GM23338 (cell line): Measurements from ENCODE around the gene UNC5A. TPM values are rescaled to one million over a fixed set of nuclear protein-coding genes. Genes with fewer than 3 reads are reported as not detected.

Experiments
- ATAC-seq: fragments of 200-7000 bp; cut with Tn5 transposase; 3 replicates; pipeline ENCODE4 v1.9.1; 2020
- DNase-seq: peaks from one replicate; pipeline ENCODE4 v3.0.0-alpha.2; 2015; ENCODE audit warnings: low spot score
- H2AFZ ChIP-seq: fragments of 200-600 bp; sonication (generic); 2 replicates; pipeline ENCODE4 v1.8.0; 2016; ENCODE audit warnings: antibody characterized with exemption, mild to moderate bottlenecking, moderate library complexity
- H3F3A ChIP-seq: fragments of 200-600 bp; sonication (generic); replicated peaks from 2 replicates; pipeline ENCODE4 v1.8.0; 2017; ENCODE audit warnings: antibody characterized with exemption, mixed run types, low read depth
- H3K27ac ChIP-seq: fragments of 200-600 bp; sonication (generic); 2 replicates; pipeline ENCODE4 v1.6.1; 2016; ENCODE audit warnings: low read depth
- H3K27me3 ChIP-seq: fragments of 200-600 bp; sonication (generic); 2 replicates; pipeline ENCODE4 v1.8.0; 2016; ENCODE audit warnings: mild to moderate bottlenecking, mixed run types, moderate library complexity; ENCODE audit not compliant: insufficient read depth
- H3K36me3 ChIP-seq: fragments of 200-600 bp; sonication (generic); 2 replicates; pipeline ENCODE4 v1.8.0; 2016; ENCODE audit warnings: mild to moderate bottlenecking; ENCODE audit not compliant: insufficient read depth
- H3K4me1 ChIP-seq: fragments of 200-600 bp; sonication (generic); 2 replicates; pipeline ENCODE4 v1.8.0; 2016; ENCODE audit warnings: mild to moderate bottlenecking, moderate library complexity; ENCODE audit not compliant: insufficient read depth
- H3K4me2 ChIP-seq: fragments of 200-600 bp; sonication (generic); 2 replicates; pipeline ENCODE4 v1.7.1; 2017; ENCODE audit warnings: mixed run types
- H3K4me3 ChIP-seq: fragments of 200-600 bp; sonication (generic); 2 replicates; pipeline ENCODE4 v1.6.1; 2016; ENCODE audit warnings: mixed run types
- H3K79me2 ChIP-seq: fragments of 200-600 bp; sonication (generic); replicated peaks from 2 replicates; pipeline ENCODE4 v1.8.0; 2017; ENCODE audit warnings: mild to moderate bottlenecking; ENCODE audit not compliant: insufficient read depth
- H3K9me2 ChIP-seq: fragments of 200-600 bp; sonication (generic); 2 replicates; pipeline ENCODE4 v1.8.0; 2017; ENCODE audit not compliant: insufficient read depth
- H4K20me1 ChIP-seq: fragments of 200-600 bp; sonication (generic); replicated peaks from 2 replicates; pipeline ENCODE4 v1.8.0; 2017; ENCODE audit warnings: mild to moderate bottlenecking; ENCODE audit not compliant: insufficient read depth
- H3K27ac Mint-ChIP-seq: 2 replicates; pipeline ENCODE4 v1.8.0; 2020; ENCODE audit warnings: inconsistent platforms, mild to moderate bottlenecking, moderate library complexity, mixed read lengths
- H3K27me3 Mint-ChIP-seq: 3 replicates; pipeline ENCODE4 v1.8.0; 2022; ENCODE audit warnings: low read depth, mild to moderate bottlenecking, moderate library complexity, mixed read lengths, inconsistent platforms; ENCODE audit not compliant: insufficient read depth, poor library complexity
- H3K36me3 Mint-ChIP-seq: 3 replicates; pipeline ENCODE4 v1.8.0; 2021; ENCODE audit warnings: low read depth, mild to moderate bottlenecking, inconsistent platforms, moderate library complexity, mixed read lengths
- H3K4me1 Mint-ChIP-seq: 3 replicates; pipeline ENCODE4 v1.8.0; 2020; ENCODE audit warnings: mild to moderate bottlenecking, inconsistent platforms, mixed read lengths
- H3K4me3 Mint-ChIP-seq: 3 replicates; pipeline ENCODE4 v1.8.0; 2021; ENCODE audit warnings: moderate library complexity, mild to moderate bottlenecking, inconsistent platforms, mixed read lengths
- H3K9me3 Mint-ChIP-seq: 3 replicates; pipeline ENCODE4 v1.8.0; 2020; ENCODE audit warnings: moderate library complexity, mild to moderate bottlenecking, inconsistent platforms, mixed read lengths
- CREB1 ChIP-seq: fragments of 250-450 bp; sonication (Bioruptor Pico); IDR thresholded peaks from 2 replicates; pipeline ENCODE4 v1.5.0; 2020; ENCODE audit warnings: low read depth, mild to moderate bottlenecking, moderate library complexity
- CTCF ChIP-seq, 2 experiments: fragments of 200-600 bp in 1 of 2; sonication (generic) in 1 of 2; conservative IDR thresholded peaks; 2 replicates each; pipeline versions ENCODE4 v1.5.1 to v1.6.1; 2016 to 2017; ENCODE audit warnings: antibody characterized with exemption in 2 of 2, low read depth in 2 of 2, mild to moderate bottlenecking in 2 of 2, moderate library complexity in 1 of 2
- ETS1 ChIP-seq: IDR thresholded peaks from 2 replicates; pipeline ENCODE4 v1.6.1; 2016; ENCODE audit warnings: antibody characterized with exemption
- EZH2 ChIP-seq: fragments of 200-600 bp; sonication (generic); IDR thresholded peaks from one replicate; pipeline ENCODE4 v1.8.0; 2017; ENCODE audit warnings: antibody characterized with exemption, mild to moderate bottlenecking, low read depth; ENCODE audit not compliant: unreplicated experiment
- EZH2phosphoT487 ChIP-seq: fragments of 200-600 bp; sonication (generic); IDR thresholded peaks from one replicate; pipeline ENCODE4 v1.8.1; 2018; ENCODE audit warnings: antibody characterized with exemption; ENCODE audit not compliant: unreplicated experiment
- JUNB ChIP-seq: IDR thresholded peaks from one replicate; pipeline ENCODE4 v1.6.1; 2016; ENCODE audit warnings: antibody characterized with exemption; ENCODE audit not compliant: unreplicated experiment
- NANOG ChIP-seq: IDR thresholded peaks from 2 replicates; pipeline ENCODE4 v1.6.1; 2016; ENCODE audit warnings: antibody characterized with exemption, borderline replicate concordance
- POLR2AphosphoS5 ChIP-seq: IDR thresholded peaks from 2 replicates; pipeline ENCODE4 v1.6.1; 2016; ENCODE audit warnings: antibody characterized with exemption, low read depth
- REST ChIP-seq: IDR thresholded peaks from one replicate; pipeline ENCODE4 v1.6.1; 2018; ENCODE audit warnings: antibody characterized with exemption; ENCODE audit not compliant: unreplicated experiment
- STAT1 ChIP-seq: IDR thresholded peaks from one replicate; pipeline ENCODE4 v1.6.1; 2016; ENCODE audit warnings: antibody characterized with exemption; ENCODE audit not compliant: unreplicated experiment
- ZNF114 ChIP-seq: fragments of 250-450 bp; sonication (Bioruptor Pico); IDR thresholded peaks from 2 replicates; pipeline ENCODE4 v1.5.0; 2020; ENCODE audit warnings: mild to moderate bottlenecking, moderate library complexity
- ZNF331 ChIP-seq: fragments of 250-450 bp; sonication (Bioruptor Pico); IDR thresholded peaks from 2 replicates; pipeline ENCODE4 v1.5.0; 2020; ENCODE audit warnings: low read depth, mild to moderate bottlenecking, moderate library complexity
- ZNF462 ChIP-seq: fragments of 250-450 bp; sonication (Bioruptor Pico); IDR thresholded peaks from 2 replicates; pipeline ENCODE4 v1.5.0; 2020; ENCODE audit warnings: mild to moderate bottlenecking, moderate library complexity
- polyA plus RNA-seq: library from polyadenylated mRNA; unstranded; fragments of >200 nt; fragmentation: Nextera tagmentation; extraction: Ambion mirVana; gene quantifications from 2 replicates; pipeline ENCODE4 v1.2.1, GENCODE V29; 2016
- total RNA-seq: library from RNA; depleted of rRNA; stranded (reverse); fragments of >200 nt; shearing (Covaris generic); gene quantifications from 2 replicates; pipeline ENCODE4 v1.2.3, GENCODE V29; 2014

UNC5A gene
- total and polyA plus RNA-seq, 2 experiments from 2014 or later: 0.92 to 3.9 TPM

- no peak overlapping the region for H3K27ac ChIP-seq
- no peak overlapping the region for H3K4me2 ChIP-seq
- Mint-ChIP-seq H3K4me1 (peaks cover 25% of the 10 kb centered on the region), H3K36me3 (no peaks in the 10 kb centered on the region), H3K27ac (no peak overlapping the region), H3K9me3 (no peaks in the 10 kb centered on the region), H3K27me3 (peaks cover 18% of the 10 kb centered on the region), H3K4me3 (no peak overlapping the region)
- H3F3A ChIP-seq: no peaks in the 10 kb centered on the region
- ATAC-seq (no peak), DNase-seq (no peak)
- no peaks in the 10 kb centered on the region for H3K27me3 ChIP-seq
- H4K20me1 ChIP-seq: no peaks in the 10 kb centered on the region; the same call in 1 of the 2 replicates
- H3K4me3 ChIP-seq: no peak overlapping the region
- no peaks in the 10 kb centered on the region for H3K79me2 ChIP-seq
- TF ChIP-seq ZNF114 (no peak), REST (no peak), NANOG (no peak), CTCF (conservative IDR thresholded peaks at IDR 0.05; ENCODE audit: low read depth in 2 of 2) (no peak), CREB1 (no peak), STAT1 (no peak), ZNF331 (no peak), ZNF462 (no peak), POLR2AphosphoS5 (no peak), EZH2 (no peak), ETS1 (no peak), EZH2phosphoT487 (no peak), JUNB (no peak)
- H3K9me2 ChIP-seq: peaks cover 7% of the 10 kb centered on the region
- no peak overlapping the region for H2AFZ ChIP-seq
- no peaks in the 10 kb centered on the region; the same call in 1 of the 2 replicates for H3K4me1 ChIP-seq
- no peaks in the 10 kb centered on the region for H3K36me3 ChIP-seq
Measured at GRCh38 chr5:176790941-176791340, 19.4 kb upstream of the UNC5A start.
